GM23338 (cell line): ENCODE results near the gene SLAMF9. TPM values are rescaled to one million over a fixed set of nuclear protein-coding genes. Genes with fewer than 3 reads are reported as not detected.

Source experiments
- ATAC-seq: fragments of 200-7000 bp; cut with Tn5 transposase; 3 replicates; pipeline ENCODE4 v1.9.1; 2020
- DNase-seq: peaks from one replicate; pipeline ENCODE4 v3.0.0-alpha.2; 2015; ENCODE audit warnings: low spot score
- H2AFZ ChIP-seq: fragments of 200-600 bp; sonication (generic); 2 replicates; pipeline ENCODE4 v1.8.0; 2016; ENCODE audit warnings: antibody characterized with exemption, mild to moderate bottlenecking, moderate library complexity
- H3F3A ChIP-seq: fragments of 200-600 bp; sonication (generic); replicated peaks from 2 replicates; pipeline ENCODE4 v1.8.0; 2017; ENCODE audit warnings: antibody characterized with exemption, mixed run types, low read depth
- H3K27ac ChIP-seq: fragments of 200-600 bp; sonication (generic); 2 replicates; pipeline ENCODE4 v1.6.1; 2016; ENCODE audit warnings: low read depth
- H3K27me3 ChIP-seq: fragments of 200-600 bp; sonication (generic); 2 replicates; pipeline ENCODE4 v1.8.0; 2016; ENCODE audit warnings: mild to moderate bottlenecking, mixed run types, moderate library complexity; ENCODE audit not compliant: insufficient read depth
- H3K36me3 ChIP-seq: fragments of 200-600 bp; sonication (generic); 2 replicates; pipeline ENCODE4 v1.8.0; 2016; ENCODE audit warnings: mild to moderate bottlenecking; ENCODE audit not compliant: insufficient read depth
- H3K4me1 ChIP-seq: fragments of 200-600 bp; sonication (generic); 2 replicates; pipeline ENCODE4 v1.8.0; 2016; ENCODE audit warnings: mild to moderate bottlenecking, moderate library complexity; ENCODE audit not compliant: insufficient read depth
- H3K4me2 ChIP-seq: fragments of 200-600 bp; sonication (generic); 2 replicates; pipeline ENCODE4 v1.7.1; 2017; ENCODE audit warnings: mixed run types
- H3K4me3 ChIP-seq: fragments of 200-600 bp; sonication (generic); 2 replicates; pipeline ENCODE4 v1.6.1; 2016; ENCODE audit warnings: mixed run types
- H3K79me2 ChIP-seq: fragments of 200-600 bp; sonication (generic); replicated peaks from 2 replicates; pipeline ENCODE4 v1.8.0; 2017; ENCODE audit warnings: mild to moderate bottlenecking; ENCODE audit not compliant: insufficient read depth
- H3K9me2 ChIP-seq: fragments of 200-600 bp; sonication (generic); 2 replicates; pipeline ENCODE4 v1.8.0; 2017; ENCODE audit not compliant: insufficient read depth
- H4K20me1 ChIP-seq: fragments of 200-600 bp; sonication (generic); replicated peaks from 2 replicates; pipeline ENCODE4 v1.8.0; 2017; ENCODE audit warnings: mild to moderate bottlenecking; ENCODE audit not compliant: insufficient read depth
- H3K27ac Mint-ChIP-seq: 2 replicates; pipeline ENCODE4 v1.8.0; 2020; ENCODE audit warnings: inconsistent platforms, mild to moderate bottlenecking, moderate library complexity, mixed read lengths
- H3K27me3 Mint-ChIP-seq: 3 replicates; pipeline ENCODE4 v1.8.0; 2022; ENCODE audit warnings: low read depth, mild to moderate bottlenecking, moderate library complexity, mixed read lengths, inconsistent platforms; ENCODE audit not compliant: insufficient read depth, poor library complexity
- H3K36me3 Mint-ChIP-seq: 3 replicates; pipeline ENCODE4 v1.8.0; 2021; ENCODE audit warnings: low read depth, mild to moderate bottlenecking, inconsistent platforms, moderate library complexity, mixed read lengths
- H3K4me1 Mint-ChIP-seq: 3 replicates; pipeline ENCODE4 v1.8.0; 2020; ENCODE audit warnings: mild to moderate bottlenecking, inconsistent platforms, mixed read lengths
- H3K4me3 Mint-ChIP-seq: 3 replicates; pipeline ENCODE4 v1.8.0; 2021; ENCODE audit warnings: moderate library complexity, mild to moderate bottlenecking, inconsistent platforms, mixed read lengths
- H3K9me3 Mint-ChIP-seq: 3 replicates; pipeline ENCODE4 v1.8.0; 2020; ENCODE audit warnings: moderate library complexity, mild to moderate bottlenecking, inconsistent platforms, mixed read lengths
- EZH2 ChIP-seq: fragments of 200-600 bp; sonication (generic); IDR thresholded peaks from one replicate; pipeline ENCODE4 v1.8.0; 2017; ENCODE audit warnings: antibody characterized with exemption, mild to moderate bottlenecking, low read depth; ENCODE audit not compliant: unreplicated experiment
- EZH2phosphoT487 ChIP-seq: fragments of 200-600 bp; sonication (generic); IDR thresholded peaks from one replicate; pipeline ENCODE4 v1.8.1; 2018; ENCODE audit warnings: antibody characterized with exemption; ENCODE audit not compliant: unreplicated experiment
- JUNB ChIP-seq: IDR thresholded peaks from one replicate; pipeline ENCODE4 v1.6.1; 2016; ENCODE audit warnings: antibody characterized with exemption; ENCODE audit not compliant: unreplicated experiment
- POLR2AphosphoS5 ChIP-seq: IDR thresholded peaks from 2 replicates; pipeline ENCODE4 v1.6.1; 2016; ENCODE audit warnings: antibody characterized with exemption, low read depth
- STAT1 ChIP-seq: IDR thresholded peaks from one replicate; pipeline ENCODE4 v1.6.1; 2016; ENCODE audit warnings: antibody characterized with exemption; ENCODE audit not compliant: unreplicated experiment
- polyA plus RNA-seq: library from polyadenylated mRNA; unstranded; fragments of >200 nt; fragmentation: Nextera tagmentation; extraction: Ambion mirVana; gene quantifications from 2 replicates; pipeline ENCODE4 v1.2.1, GENCODE V29; 2016
- total RNA-seq: library from RNA; depleted of rRNA; stranded (reverse); fragments of >200 nt; shearing (Covaris generic); gene quantifications from 2 replicates; pipeline ENCODE4 v1.2.3, GENCODE V29; 2014
- TF ChIP-seq, protein P1 (sequence below): fragments of 250-450 bp; sonication (Bioruptor Pico); IDR thresholded peaks from 2 replicates; pipeline ENCODE4 v1.5.0; 2020; ENCODE audit warnings: mild to moderate bottlenecking, moderate library complexity
- TF ChIP-seq, protein P2 (sequence below): IDR thresholded peaks from 2 replicates; pipeline ENCODE4 v1.6.1; 2016; ENCODE audit warnings: antibody characterized with exemption
- TF ChIP-seq, protein P3 (sequence below), 2 experiments: fragments of 200-600 bp in 1 of 2; sonication (generic) in 1 of 2; conservative IDR thresholded peaks; 2 replicates each; pipeline versions ENCODE4 v1.5.1 to v1.6.1; 2016 to 2017; ENCODE audit warnings: antibody characterized with exemption in 2 of 2, low read depth in 2 of 2, mild to moderate bottlenecking in 2 of 2, moderate library complexity in 1 of 2

Gene SLAMF9
- total and polyA plus RNA-seq, 2 experiments from 2014 or later: not detected

DNA sequence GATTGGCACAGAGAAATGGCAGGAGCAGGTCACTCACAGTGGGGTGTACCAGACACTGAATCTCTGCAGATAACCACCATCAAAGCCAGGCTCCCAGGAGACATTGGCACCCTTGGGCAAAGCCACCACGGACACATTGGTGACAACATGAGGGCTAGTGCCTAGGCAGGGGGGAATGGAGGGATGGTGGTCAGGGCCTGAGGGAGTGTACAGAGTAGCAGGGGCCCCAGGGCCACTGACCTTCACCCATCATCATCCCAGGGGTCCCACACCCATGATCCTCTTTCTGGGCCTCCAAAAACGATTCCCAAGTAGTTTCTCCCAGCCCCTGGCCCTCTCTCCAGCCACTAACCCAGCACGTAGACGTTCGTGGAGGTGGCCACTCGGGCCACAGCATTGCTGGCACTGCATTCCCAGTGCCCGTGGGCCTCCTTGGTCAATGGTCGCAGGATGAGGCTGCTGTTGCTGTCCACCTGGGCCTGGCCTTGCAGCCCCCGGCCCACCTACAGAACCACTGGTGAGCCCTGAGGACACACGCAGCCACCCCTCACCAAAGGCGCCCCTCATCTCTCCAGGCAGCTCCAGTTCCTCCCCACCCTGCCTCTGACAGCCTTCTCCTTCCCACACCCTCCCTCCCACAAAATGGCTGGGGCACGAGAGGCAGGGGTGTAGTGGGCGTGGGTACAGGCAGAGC is 22.8 kb downstream of the SLAMF9 start:
- H3K27ac Mint-ChIP-seq: no peak overlapping the region; the same call in 1 of the 2 replicates
- no peaks in the 10 kb centered on the region for H3K79me2 ChIP-seq
- no peaks in the 10 kb centered on the region; the same call in 1 of the 3 replicates for H3K9me3 Mint-ChIP-seq
- H3K27me3 ChIP-seq: no peaks in the 10 kb centered on the region
- H2AFZ ChIP-seq: no peak overlapping the region
- no peak overlapping the region for H3K4me2 ChIP-seq
- no peak overlapping the region for H3K4me3 ChIP-seq
- no peak for DNase-seq
- H3F3A ChIP-seq: no peaks in the 10 kb centered on the region; the same call in 1 of the 2 replicates
- H3K27me3 Mint-ChIP-seq: peaks cover 9% of the 10 kb centered on the region
- H3K27ac ChIP-seq: no peak overlapping the region
- no peak for ATAC-seq
- H3K36me3 Mint-ChIP-seq: peaks cover 58% of the 10 kb centered on the region
- no peaks in the 10 kb centered on the region for H3K4me1 ChIP-seq
- 0 out of 2 replicates have a peak, but pooled peaks cover 12% of the 10 kb centered on the region for H3K36me3 ChIP-seq
- no peaks in the 10 kb centered on the region; the same call in 1 of the 2 replicates for H4K20me1 ChIP-seq
- no peaks in the 10 kb centered on the region for H3K9me2 ChIP-seq
- H3K4me3 Mint-ChIP-seq: no peak overlapping the region
- TF ChIP-seq EZH2phosphoT487: no peak
- no peak for TF ChIP-seq EZH2
- TF ChIP-seq POLR2AphosphoS5: no peak
- TF ChIP-seq, protein P1, sequence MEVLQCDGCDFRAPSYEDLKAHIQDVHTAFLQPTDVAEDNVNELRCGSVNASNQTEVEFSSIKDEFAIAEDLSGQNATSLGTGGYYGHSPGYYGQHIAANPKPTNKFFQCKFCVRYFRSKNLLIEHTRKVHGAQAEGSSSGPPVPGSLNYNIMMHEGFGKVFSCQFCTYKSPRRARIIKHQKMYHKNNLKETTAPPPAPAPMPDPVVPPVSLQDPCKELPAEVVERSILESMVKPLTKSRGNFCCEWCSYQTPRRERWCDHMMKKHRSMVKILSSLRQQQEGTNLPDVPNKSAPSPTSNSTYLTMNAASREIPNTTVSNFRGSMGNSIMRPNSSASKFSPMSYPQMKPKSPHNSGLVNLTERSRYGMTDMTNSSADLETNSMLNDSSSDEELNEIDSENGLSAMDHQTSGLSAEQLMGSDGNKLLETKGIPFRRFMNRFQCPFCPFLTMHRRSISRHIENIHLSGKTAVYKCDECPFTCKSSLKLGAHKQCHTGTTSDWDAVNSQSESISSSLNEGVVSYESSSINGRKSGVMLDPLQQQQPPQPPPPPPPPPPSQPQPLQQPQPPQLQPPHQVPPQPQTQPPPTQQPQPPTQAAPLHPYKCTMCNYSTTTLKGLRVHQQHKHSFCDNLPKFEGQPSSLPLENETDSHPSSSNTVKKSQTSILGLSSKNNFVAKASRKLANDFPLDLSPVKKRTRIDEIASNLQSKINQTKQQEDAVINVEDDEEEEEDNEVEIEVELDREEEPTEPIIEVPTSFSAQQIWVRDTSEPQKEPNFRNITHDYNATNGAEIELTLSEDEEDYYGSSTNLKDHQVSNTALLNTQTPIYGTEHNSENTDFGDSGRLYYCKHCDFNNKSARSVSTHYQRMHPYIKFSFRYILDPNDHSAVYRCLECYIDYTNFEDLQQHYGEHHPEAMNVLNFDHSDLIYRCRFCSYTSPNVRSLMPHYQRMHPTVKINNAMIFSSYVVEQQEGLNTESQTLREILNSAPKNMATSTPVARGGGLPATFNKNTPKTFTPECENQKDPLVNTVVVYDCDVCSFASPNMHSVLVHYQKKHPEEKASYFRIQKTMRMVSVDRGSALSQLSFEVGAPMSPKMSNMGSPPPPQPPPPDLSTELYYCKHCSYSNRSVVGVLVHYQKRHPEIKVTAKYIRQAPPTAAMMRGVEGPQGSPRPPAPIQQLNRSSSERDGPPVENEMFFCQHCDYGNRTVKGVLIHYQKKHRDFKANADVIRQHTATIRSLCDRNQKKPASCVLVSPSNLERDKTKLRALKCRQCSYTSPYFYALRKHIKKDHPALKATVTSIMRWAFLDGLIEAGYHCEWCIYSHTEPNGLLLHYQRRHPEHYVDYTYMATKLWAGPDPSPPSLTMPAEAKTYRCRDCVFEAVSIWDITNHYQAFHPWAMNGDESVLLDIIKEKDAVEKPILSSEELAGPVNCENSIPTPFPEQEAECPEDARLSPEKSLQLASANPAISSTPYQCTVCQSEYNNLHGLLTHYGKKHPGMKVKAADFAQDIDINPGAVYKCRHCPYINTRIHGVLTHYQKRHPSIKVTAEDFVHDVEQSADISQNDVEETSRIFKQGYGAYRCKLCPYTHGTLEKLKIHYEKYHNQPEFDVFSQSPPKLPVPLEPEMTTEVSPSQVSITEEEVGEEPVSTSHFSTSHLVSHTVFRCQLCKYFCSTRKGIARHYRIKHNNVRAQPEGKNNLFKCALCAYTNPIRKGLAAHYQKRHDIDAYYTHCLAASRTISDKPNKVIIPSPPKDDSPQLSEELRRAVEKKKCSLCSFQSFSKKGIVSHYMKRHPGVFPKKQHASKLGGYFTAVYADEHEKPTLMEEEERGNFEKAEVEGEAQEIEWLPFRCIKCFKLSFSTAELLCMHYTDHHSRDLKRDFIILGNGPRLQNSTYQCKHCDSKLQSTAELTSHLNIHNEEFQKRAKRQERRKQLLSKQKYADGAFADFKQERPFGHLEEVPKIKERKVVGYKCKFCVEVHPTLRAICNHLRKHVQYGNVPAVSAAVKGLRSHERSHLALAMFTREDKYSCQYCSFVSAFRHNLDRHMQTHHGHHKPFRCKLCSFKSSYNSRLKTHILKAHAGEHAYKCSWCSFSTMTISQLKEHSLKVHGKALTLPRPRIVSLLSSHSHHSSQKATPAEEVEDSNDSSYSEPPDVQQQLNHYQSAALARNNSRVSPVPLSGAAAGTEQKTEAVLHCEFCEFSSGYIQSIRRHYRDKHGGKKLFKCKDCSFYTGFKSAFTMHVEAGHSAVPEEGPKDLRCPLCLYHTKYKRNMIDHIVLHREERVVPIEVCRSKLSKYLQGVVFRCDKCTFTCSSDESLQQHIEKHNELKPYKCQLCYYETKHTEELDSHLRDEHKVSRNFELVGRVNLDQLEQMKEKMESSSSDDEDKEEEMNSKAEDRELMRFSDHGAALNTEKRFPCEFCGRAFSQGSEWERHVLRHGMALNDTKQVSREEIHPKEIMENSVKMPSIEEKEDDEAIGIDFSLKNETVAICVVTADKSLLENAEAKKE: no peak
- TF ChIP-seq, protein P2, sequence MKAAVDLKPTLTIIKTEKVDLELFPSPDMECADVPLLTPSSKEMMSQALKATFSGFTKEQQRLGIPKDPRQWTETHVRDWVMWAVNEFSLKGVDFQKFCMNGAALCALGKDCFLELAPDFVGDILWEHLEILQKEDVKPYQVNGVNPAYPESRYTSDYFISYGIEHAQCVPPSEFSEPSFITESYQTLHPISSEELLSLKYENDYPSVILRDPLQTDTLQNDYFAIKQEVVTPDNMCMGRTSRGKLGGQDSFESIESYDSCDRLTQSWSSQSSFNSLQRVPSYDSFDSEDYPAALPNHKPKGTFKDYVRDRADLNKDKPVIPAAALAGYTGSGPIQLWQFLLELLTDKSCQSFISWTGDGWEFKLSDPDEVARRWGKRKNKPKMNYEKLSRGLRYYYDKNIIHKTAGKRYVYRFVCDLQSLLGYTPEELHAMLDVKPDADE: no peak
- TF ChIP-seq, protein P3, sequence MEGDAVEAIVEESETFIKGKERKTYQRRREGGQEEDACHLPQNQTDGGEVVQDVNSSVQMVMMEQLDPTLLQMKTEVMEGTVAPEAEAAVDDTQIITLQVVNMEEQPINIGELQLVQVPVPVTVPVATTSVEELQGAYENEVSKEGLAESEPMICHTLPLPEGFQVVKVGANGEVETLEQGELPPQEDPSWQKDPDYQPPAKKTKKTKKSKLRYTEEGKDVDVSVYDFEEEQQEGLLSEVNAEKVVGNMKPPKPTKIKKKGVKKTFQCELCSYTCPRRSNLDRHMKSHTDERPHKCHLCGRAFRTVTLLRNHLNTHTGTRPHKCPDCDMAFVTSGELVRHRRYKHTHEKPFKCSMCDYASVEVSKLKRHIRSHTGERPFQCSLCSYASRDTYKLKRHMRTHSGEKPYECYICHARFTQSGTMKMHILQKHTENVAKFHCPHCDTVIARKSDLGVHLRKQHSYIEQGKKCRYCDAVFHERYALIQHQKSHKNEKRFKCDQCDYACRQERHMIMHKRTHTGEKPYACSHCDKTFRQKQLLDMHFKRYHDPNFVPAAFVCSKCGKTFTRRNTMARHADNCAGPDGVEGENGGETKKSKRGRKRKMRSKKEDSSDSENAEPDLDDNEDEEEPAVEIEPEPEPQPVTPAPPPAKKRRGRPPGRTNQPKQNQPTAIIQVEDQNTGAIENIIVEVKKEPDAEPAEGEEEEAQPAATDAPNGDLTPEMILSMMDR (conservative IDR thresholded peaks at IDR 0.05; ENCODE audit: low read depth in 2 of 2): no peak
- no peak for TF ChIP-seq JUNB
- no peak for TF ChIP-seq STAT1
- H3K4me1 Mint-ChIP-seq: peaks cover 11% of the 10 kb centered on the region
